WTC11 (cell line): ENCODE measurements around the gene MAB21L1.

Source experiments
- ATF1 ChIP-seq: sonication (generic); formaldehyde crosslinking; IDR thresholded peaks from 2 replicates; pipeline ENCODE4 v1.8.1; 2023; ENCODE audit warnings: mild to moderate bottlenecking, moderate library complexity, missing genetic modification reagents
- ATF3 ChIP-seq: sonication (generic); formaldehyde crosslinking; conservative IDR thresholded peaks from 2 replicates; pipeline ENCODE4 v1.8.1; 2022; ENCODE audit warnings: mild to moderate bottlenecking, missing genetic modification reagents
- CTCF ChIP-seq: fragments of 200-600 bp; IDR thresholded peaks from 2 replicates; pipeline ENCODE4 v1.8.0; 2022; ENCODE audit warnings: antibody characterized with exemption
- GTF2I ChIP-seq: fragments of 250-450 bp; sonication (Bioruptor Pico); conservative IDR thresholded peaks from 2 replicates; pipeline ENCODE4 v1.4.0; 2021; ENCODE audit warnings: mild to moderate bottlenecking
- IRF1 ChIP-seq: sonication (generic); formaldehyde crosslinking; IDR thresholded peaks from 2 replicates; pipeline ENCODE4 v1.8.0; 2023; ENCODE audit warnings: missing genetic modification reagents
- JUN ChIP-seq: sonication (generic); formaldehyde crosslinking; IDR thresholded peaks from 2 replicates; pipeline ENCODE4 v1.8.0; 2023; ENCODE audit warnings: mild to moderate bottlenecking, missing genetic modification reagents
- MYBL2 ChIP-seq: sonication (generic); formaldehyde crosslinking; IDR thresholded peaks from 2 replicates; pipeline ENCODE4 v1.8.1; 2023; ENCODE audit warnings: mild to moderate bottlenecking, moderate library complexity, missing genetic modification reagents
- NFYB ChIP-seq: sonication (generic); formaldehyde crosslinking; conservative IDR thresholded peaks from 2 replicates; pipeline ENCODE4 v1.8.0; 2022; ENCODE audit warnings: low read depth, missing genetic modification reagents
- TCF7 ChIP-seq: sonication (generic); formaldehyde crosslinking; IDR thresholded peaks from 2 replicates; pipeline ENCODE4 v1.8.0; 2022; ENCODE audit warnings: mild to moderate bottlenecking, low read depth, missing genetic modification reagents, moderate library complexity
- TEAD4 ChIP-seq: sonication (generic); formaldehyde crosslinking; IDR thresholded peaks from 2 replicates; pipeline ENCODE4 v1.8.0; 2022; ENCODE audit warnings: mild to moderate bottlenecking, missing genetic modification reagents
- TP53 ChIP-seq: sonication (generic); formaldehyde crosslinking; IDR thresholded peaks from 2 replicates; pipeline ENCODE4 v1.8.1; 2023; ENCODE audit warnings: mild to moderate bottlenecking, missing genetic modification reagents
- ZNF532 ChIP-seq: fragments of 250-450 bp; sonication (Bioruptor Pico); IDR thresholded peaks from 2 replicates; pipeline ENCODE4 v1.9.0; 2021; ENCODE audit warnings: mild to moderate bottlenecking, borderline replicate concordance
- TF ChIP-seq, protein P1 (sequence below): sonication (generic); formaldehyde crosslinking; IDR thresholded peaks from 2 replicates; pipeline ENCODE4 v1.8.0; 2022; ENCODE audit warnings: mild to moderate bottlenecking, missing genetic modification reagents

DNA sequence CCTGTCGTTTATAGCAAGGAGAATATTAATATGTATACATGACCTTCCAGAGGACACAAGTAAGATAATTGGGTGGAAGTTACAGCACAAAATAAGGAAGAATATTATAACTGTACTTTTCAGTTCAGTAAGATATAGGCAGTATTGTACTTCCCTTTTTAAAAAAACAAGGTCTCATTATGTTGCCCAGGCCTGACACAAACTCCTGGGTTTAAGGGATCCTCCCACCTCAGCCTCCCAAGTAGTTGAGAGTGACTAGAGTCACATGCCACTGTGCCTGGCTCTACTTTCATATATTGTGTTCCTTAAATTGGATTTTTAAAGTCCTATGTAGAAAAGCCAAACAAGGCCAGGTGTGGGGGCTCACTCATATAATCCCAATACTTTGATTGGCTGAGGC is 19.5 kb upstream of the MAB21L1 start:
- TF ChIP-seq ATF3 (CRISPR knock-in tag) (no peak), GTF2I (CRISPR knock-in tag) (no peak), ZNF532 (CRISPR knock-in tag) (no peak), CTCF (no peak), MYBL2 (CRISPR knock-in tag) (no peak), IRF1 (CRISPR knock-in tag) (no peak), NFYB (CRISPR knock-in tag) (no peak), TEAD4 (CRISPR knock-in tag) (no peak), JUN (CRISPR knock-in tag) (no peak), ATF1 (CRISPR knock-in tag) (no peak), TCF7 (CRISPR knock-in tag) (no peak), TP53 (CRISPR knock-in tag) (no peak)
- TF ChIP-seq, protein P1, sequence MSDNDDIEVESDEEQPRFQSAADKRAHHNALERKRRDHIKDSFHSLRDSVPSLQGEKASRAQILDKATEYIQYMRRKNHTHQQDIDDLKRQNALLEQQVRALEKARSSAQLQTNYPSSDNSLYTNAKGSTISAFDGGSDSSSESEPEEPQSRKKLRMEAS = no peak
